B cell (primary cell): ENCODE results near the gene SAT1. TPM values are rescaled to one million over a fixed set of nuclear protein-coding genes. Genes with fewer than 3 reads are reported as not detected.

Experiments used
- ATAC-seq: fragments of 200-7000 bp; cut with Tn5 transposase; one replicate; pipeline ENCODE4 v1.10.0; 2021; ENCODE audit warnings: low read depth, mild to moderate bottlenecking, moderate number of reproducible peaks, moderate library complexity
- CTCF ChIA-PET: fragments of 350-600 bp; sonication (Branson Sonifier 250); formaldehyde crosslinking; loops from one replicate; lab custom pipeline; 2021; ENCODE audit warnings: antibody characterized with exemption, inconsistent platforms; lab: Charles Lee
- POLR2A ChIA-PET: fragments of 350-600 bp; sonication (Branson Sonifier 250); formaldehyde crosslinking; loops from one replicate; lab custom pipeline; 2021; ENCODE audit warnings: antibody characterized with exemption; lab: Charles Lee
- DNase-seq: peaks from one replicate; pipeline ENCODE4 v3.0.0; 2013
- H2AFZ ChIP-seq: 2 replicates; pipeline ENCODE4 v1.6.1; 2012; ENCODE audit warnings: mild to moderate bottlenecking, low read depth, low read length; ENCODE audit not compliant: insufficient read depth, poor library complexity, severe bottlenecking
- H3K27ac ChIP-seq, 2 donors: 1 replicate in 1 of 2; 2 replicates in 1 of 2; pipeline ENCODE4 v1.5.1; 2012 to 2013; ENCODE audit warnings: low read length in 2 of 2, mild to moderate bottlenecking in 2 of 2, moderate library complexity in 1 of 2
- H3K27me3 ChIP-seq, 4 experiments: fragments of 200-600 bp in 1 of 4; sonication (generic) in 1 of 4; replicated peaks in 1 of 4; 1 replicate in 2 of 4; 2 replicates in 2 of 4; pipeline versions ENCODE4 v1.6.1 to v1.7.0; 2013 to 2016; ENCODE audit warnings: low read length in 3 of 4, mild to moderate bottlenecking in 2 of 4, mixed read lengths in 1 of 4, moderate library complexity in 1 of 4; ENCODE audit not compliant: insufficient read depth in 4 of 4, control insufficient read depth in 3 of 4; ENCODE audit errors: control extremely low read depth in 1 of 4
- H3K36me3 ChIP-seq, 2 experiments: replicated peaks in 1 of 2; 1 replicate in 1 of 2; 2 replicates in 1 of 2; pipeline versions ENCODE4 v1.6.1 to v1.7.1; 2013; ENCODE audit warnings: low read length in 1 of 2; ENCODE audit not compliant: insufficient read depth in 2 of 2, control insufficient read depth in 1 of 2; ENCODE audit errors: control extremely low read depth in 1 of 2, extremely low read depth in 1 of 2
- H3K4me1 ChIP-seq, 2 donors: fragments of 200-600 bp in 1 of 2; sonication (generic) in 1 of 2; 1 replicate in 1 of 2; 2 replicates in 1 of 2; pipeline versions ENCODE4 v1.5.1 to v1.6.1; 2013 to 2017; ENCODE audit warnings: low read length in 2 of 2; ENCODE audit not compliant: control insufficient read depth in 2 of 2, insufficient read depth in 2 of 2
- H3K4me2 ChIP-seq: replicated peaks from 2 replicates; pipeline ENCODE3; 2012; ENCODE audit warnings: mild to moderate bottlenecking, low read depth, low read length; ENCODE audit not compliant: poor library complexity, severe bottlenecking
- H3K4me3 ChIP-seq, 5 experiments: fragments of 200-600 bp in 1 of 5; sonication (generic) in 1 of 5; 1 replicate in 3 of 5; 2 replicates in 2 of 5; pipeline versions ENCODE4 v1.5.1 to v1.7.0; 2011 to 2016; ENCODE audit warnings: low read length in 4 of 5, mild to moderate bottlenecking in 4 of 5, low read depth in 2 of 5, control low read depth in 1 of 5, moderate library complexity in 1 of 5; ENCODE audit not compliant: insufficient read depth in 1 of 5; ENCODE audit errors: control extremely low read depth in 1 of 5, extremely low read depth in 1 of 5
- H3K79me2 ChIP-seq: fragments of 200-600 bp; sonication (generic); one replicate; pipeline ENCODE4 v1.6.0; 2016; ENCODE audit warnings: low read length; ENCODE audit not compliant: control insufficient read depth, insufficient read depth
- H3K9ac ChIP-seq: fragments of 200-600 bp; sonication (generic); 2 replicates; pipeline ENCODE4 v1.6.1; 2017; ENCODE audit warnings: mild to moderate bottlenecking, low read length, moderate library complexity
- H3K9me3 ChIP-seq, 3 donors: one replicate each; pipeline versions ENCODE4 v1.6.1 to v1.7.1; 2013; ENCODE audit warnings: low read length in 2 of 3; ENCODE audit not compliant: control insufficient read depth in 2 of 3, insufficient read depth in 1 of 3; ENCODE audit errors: control extremely low read depth in 1 of 3
- H4K20me1 ChIP-seq: 2 replicates; pipeline ENCODE4 v1.6.0; 2012; ENCODE audit warnings: mild to moderate bottlenecking, low read length; ENCODE audit not compliant: insufficient read depth, control insufficient read depth, poor library complexity, severe bottlenecking
- H3K27ac Mint-ChIP-seq: one replicate; pipeline ENCODE4 v1.8.0; 2021; ENCODE audit warnings: mixed read lengths
- H3K27me3 Mint-ChIP-seq: one replicate; pipeline ENCODE4 v1.8.0; 2021; ENCODE audit warnings: mixed read lengths
- H3K4me1 Mint-ChIP-seq: one replicate; pipeline ENCODE4 v1.8.0; 2021; ENCODE audit warnings: mixed read lengths
- H3K4me3 Mint-ChIP-seq: one replicate; pipeline ENCODE4 v1.8.0; 2021; ENCODE audit warnings: mixed read lengths
- H3K9me3 Mint-ChIP-seq: one replicate; pipeline ENCODE4 v1.8.0; 2022; ENCODE audit warnings: mixed read lengths; ENCODE audit not compliant: insufficient read depth
- EZH2 ChIP-seq: IDR thresholded peaks from 2 replicates; pipeline ENCODE4 v1.6.1; 2012; ENCODE audit warnings: borderline replicate concordance, low read depth, mild to moderate bottlenecking, moderate library complexity, low read length; ENCODE audit not compliant: insufficient read depth, poor library complexity, severe bottlenecking
- WGBS: methylation state at CpG from one replicate; pipeline ENCODE4 v1.1.5; 2013; ENCODE audit warnings: missing lambda C conversion rate; ENCODE audit not compliant: insufficient coverage; 5-methylcytosine and 5-hydroxymethylcytosine counted together
- intact Hi-C: fragments of 100-400 bp; cut with micrococcal nuclease; formaldehyde crosslinking; loops from one replicate; pipeline ENCODE4 v1.10.0; 2022
- polyA plus RNA-seq: library from polyadenylated mRNA; depleted of rRNA; stranded (reverse); fragments of >200 nt; gene quantifications from 2 replicates; pipeline ENCODE4 v1.2.3, GENCODE V29; 2012
- total RNA-seq, 2 donors: library from RNA; stranded (reverse); fragments of 120-200 nt in 1 of 2; gene quantifications; 1 replicate in 1 of 2; 2 replicates in 1 of 2; pipeline versions ENCODE4 v1.2.3 to v1.2.4, GENCODE V29; 2013 to 2022
- TF ChIP-seq, protein P1 (sequence below): fragments of 200-600 bp; IDR thresholded peaks from one replicate; pipeline ENCODE4 v1.8.0; 2022; ENCODE audit warnings: antibody characterized with exemption, mild to moderate bottlenecking

The SAT1 gene
- total and polyA plus RNA-seq, 2 donors (not counting 1 experiment from before 2014, with no cell fraction given): 172 to 479 TPM

DNA sequence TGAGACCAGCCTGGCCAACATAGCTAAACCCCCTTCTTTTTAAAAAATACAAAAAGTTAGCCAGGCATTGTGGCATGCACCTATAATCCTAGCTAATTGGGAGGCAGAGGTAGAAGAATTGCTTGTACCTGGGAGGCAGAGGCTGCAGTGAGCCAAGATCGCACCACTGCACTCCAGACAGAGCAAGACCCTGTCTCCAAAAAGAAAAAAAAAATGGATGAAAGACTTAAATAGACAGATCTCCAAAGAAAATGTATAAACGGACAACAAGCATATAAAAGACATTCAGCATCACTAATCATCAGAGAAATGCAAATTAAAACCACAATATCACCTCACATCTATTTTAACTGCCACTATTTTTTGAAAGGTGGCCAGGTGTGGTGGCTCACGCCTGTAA is 6.6 kb upstream of the SAT1 start:
- Mint-ChIP-seq H3K4me3 (no peak overlapping the region), H3K4me1 (peaks cover 19% of the 10 kb centered on the region), H3K9me3 (no peaks in the 10 kb centered on the region), H3K27ac (no peak overlapping the region), H3K27me3 (no peaks in the 10 kb centered on the region)
- TF ChIP-seq, protein P1, sequence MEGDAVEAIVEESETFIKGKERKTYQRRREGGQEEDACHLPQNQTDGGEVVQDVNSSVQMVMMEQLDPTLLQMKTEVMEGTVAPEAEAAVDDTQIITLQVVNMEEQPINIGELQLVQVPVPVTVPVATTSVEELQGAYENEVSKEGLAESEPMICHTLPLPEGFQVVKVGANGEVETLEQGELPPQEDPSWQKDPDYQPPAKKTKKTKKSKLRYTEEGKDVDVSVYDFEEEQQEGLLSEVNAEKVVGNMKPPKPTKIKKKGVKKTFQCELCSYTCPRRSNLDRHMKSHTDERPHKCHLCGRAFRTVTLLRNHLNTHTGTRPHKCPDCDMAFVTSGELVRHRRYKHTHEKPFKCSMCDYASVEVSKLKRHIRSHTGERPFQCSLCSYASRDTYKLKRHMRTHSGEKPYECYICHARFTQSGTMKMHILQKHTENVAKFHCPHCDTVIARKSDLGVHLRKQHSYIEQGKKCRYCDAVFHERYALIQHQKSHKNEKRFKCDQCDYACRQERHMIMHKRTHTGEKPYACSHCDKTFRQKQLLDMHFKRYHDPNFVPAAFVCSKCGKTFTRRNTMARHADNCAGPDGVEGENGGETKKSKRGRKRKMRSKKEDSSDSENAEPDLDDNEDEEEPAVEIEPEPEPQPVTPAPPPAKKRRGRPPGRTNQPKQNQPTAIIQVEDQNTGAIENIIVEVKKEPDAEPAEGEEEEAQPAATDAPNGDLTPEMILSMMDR: no peak
- TF ChIP-seq EZH2: no peak
- no peak overlapping the region for H3K9ac ChIP-seq
- H3K4me2 ChIP-seq: no peak overlapping the region
- H3K4me3 ChIP-seq: no peak overlapping the region
- no CpG with 5 or more reads among the region's 3 CpGs for WGBS
- no peaks in the 10 kb centered on the region for H3K36me3 ChIP-seq
- H3K9me3 ChIP-seq: no peaks in the 10 kb centered on the region
- DNase-seq (no peak), ATAC-seq (no peak)
- intact Hi-C loops: no loop called here
- CTCF ChIA-PET: interaction anchor here (1.4 kb wide), 1 partner anchor 125 kb away, joined by 3 read pairs; no protein-coding TSS in a partner anchor
- H3K79me2 ChIP-seq: no peaks in the 10 kb centered on the region
- no peaks in the 10 kb centered on the region for H3K27me3 ChIP-seq
- POLR2A ChIA-PET: no interaction called here
- H3K4me1 ChIP-seq: peaks cover 16 to 36% of the 10 kb centered on the region in 2 donors
- H3K27ac ChIP-seq: no peak overlapping the region
- H4K20me1 ChIP-seq: no peaks in the 10 kb centered on the region
- H2AFZ ChIP-seq: no peak overlapping the region

DNA sequence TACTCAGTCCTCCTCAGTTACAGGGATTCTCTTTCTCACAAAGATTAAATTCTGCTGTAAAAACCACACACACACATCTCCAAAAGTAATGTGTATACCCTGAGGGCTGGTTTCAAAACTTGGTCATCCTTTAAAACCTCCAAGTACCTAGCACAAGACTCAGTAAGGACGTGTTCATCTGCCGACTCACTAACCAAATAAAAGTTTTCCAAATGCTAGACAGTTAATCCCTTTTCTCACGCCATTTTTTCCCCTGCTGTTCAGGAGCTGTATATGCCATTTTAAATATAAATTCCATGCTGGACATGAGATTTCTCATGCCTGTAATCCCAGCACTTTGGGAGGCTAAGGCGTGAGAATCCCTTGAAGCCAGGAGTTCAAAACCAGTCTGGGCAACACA is 3.9 kb upstream of the SAT1 start:
- WGBS: no CpG with 5 or more reads among the region's 4 CpGs
- Histone ChIP-seq H3K4me3 (no peak overlapping the region), H3K79me2 (peaks cover 6% of the 10 kb centered on the region), H2AFZ (no peak overlapping the region), H3K36me3 (no peaks in the 10 kb centered on the region), H4K20me1 (no peaks in the 10 kb centered on the region), H3K4me2 (no peak overlapping the region), H3K4me1 (peaks cover 11 to 36% of the 10 kb centered on the region in 2 donors), H3K27ac (no peak overlapping the region), H3K9me3 (no peaks in the 10 kb centered on the region), H3K27me3 (no peaks in the 10 kb centered on the region), H3K9ac (no peak overlapping the region)
- intact Hi-C loops: no loop called here
- ChIA-PET POLR2A (no interaction called here), CTCF (interaction anchor here (1.2 kb wide), 1 partner anchor 123 kb away, joined by 3 read pairs; no protein-coding TSS in a partner anchor)
- TF ChIP-seq, protein P1: no peak
- no peak for TF ChIP-seq EZH2
- Mint-ChIP-seq H3K4me1 (peaks cover 19% of the 10 kb centered on the region), H3K27me3 (no peaks in the 10 kb centered on the region), H3K27ac (no peak overlapping the region), H3K9me3 (no peaks in the 10 kb centered on the region), H3K4me3 (no peak overlapping the region)
- DNase-seq (no peak), ATAC-seq (no peak)
